HFF-Myc (cell line): ENCODE measurements around the gene DEPDC5.

Experiments used
- DNase-seq: peaks from one replicate; pipeline ENCODE4 v3.0.0-alpha.2; 2011; ENCODE audit warnings: low read depth; ENCODE audit errors: extremely low read depth
- H3K4me3 ChIP-seq: replicated peaks from 2 replicates; pipeline ENCODE4 v1.5.1; 2011; ENCODE audit warnings: low read depth, mild to moderate bottlenecking, control low read depth, low read length
- CTCF ChIP-seq: IDR thresholded peaks from 2 replicates; pipeline ENCODE4 v1.5.1; 2012; ENCODE audit warnings: mild to moderate bottlenecking, low read depth, low read length, control low read depth; ENCODE audit errors: missing control alignments

The DEPDC5 gene

GRCh38 chr22:31848411-31848810 lies 94.6 kb downstream of the DEPDC5 start:
- H3K4me3 ChIP-seq = no peak overlapping the region
- DNase-seq = no peak
- no peak for TF ChIP-seq CTCF

- no peak for TF ChIP-seq CTCF
- no peak overlapping the region for H3K4me3 ChIP-seq
- DNase-seq = no peak
These were observed 96.3 kb downstream of the DEPDC5 start for GRCh38 chr22:31850135-31850534.

- no peak for TF ChIP-seq CTCF
- DNase-seq = no peak
- H3K4me3 ChIP-seq = no peak overlapping the region
These were observed 99.0 kb downstream of the DEPDC5 start for GRCh38 chr22:31852691-31853421.

- no peak for DNase-seq
- H3K4me3 ChIP-seq = no peak overlapping the region
- no peak for TF ChIP-seq CTCF
These were observed 100.1 kb downstream of the DEPDC5 start for GRCh38 chr22:31853736-31854495.

- no peak overlapping the region for H3K4me3 ChIP-seq
- DNase-seq = no peak
- no peak for TF ChIP-seq CTCF
These were observed 103.4 kb downstream of the DEPDC5 start for GRCh38 chr22:31857247-31857646.

GRCh38 chr22:31861226-31861840 lies 107.5 kb downstream of the DEPDC5 start:
- H3K4me3 ChIP-seq = no peak overlapping the region
- DNase-seq = no peak
- TF ChIP-seq CTCF = no peak
